Left lobe of liver (tissue), 2 donors: Measurements from ENCODE around the gene MEGF9. TPM values are rescaled to one million over a fixed set of nuclear protein-coding genes. Genes with fewer than 3 reads are reported as not detected.

ENCODE experiments used
- ATAC-seq: fragments of 200-7000 bp; cut with Tn5 transposase; one replicate; pipeline ENCODE4 v1.9.1; 2020; ENCODE audit warnings: mild to moderate bottlenecking, moderate library complexity
- DNase-seq: peaks from one replicate; pipeline ENCODE4 v3.0.0-alpha.2; 2020; ENCODE audit warnings: low spot score
- total RNA-seq: library from RNA; stranded (reverse); gene quantifications from one replicate; pipeline ENCODE4 v1.2.1, GENCODE V29; 2021
- donor health status: DM: no; HTN: no; CAD: no; lungs with moderate emphysema.
- donor health status: DM: no; HTN: yes; CAD: no.

Gene MEGF9
- total RNA-seq, 1 donor from 2014 or later = 26.4 TPM

DNA sequence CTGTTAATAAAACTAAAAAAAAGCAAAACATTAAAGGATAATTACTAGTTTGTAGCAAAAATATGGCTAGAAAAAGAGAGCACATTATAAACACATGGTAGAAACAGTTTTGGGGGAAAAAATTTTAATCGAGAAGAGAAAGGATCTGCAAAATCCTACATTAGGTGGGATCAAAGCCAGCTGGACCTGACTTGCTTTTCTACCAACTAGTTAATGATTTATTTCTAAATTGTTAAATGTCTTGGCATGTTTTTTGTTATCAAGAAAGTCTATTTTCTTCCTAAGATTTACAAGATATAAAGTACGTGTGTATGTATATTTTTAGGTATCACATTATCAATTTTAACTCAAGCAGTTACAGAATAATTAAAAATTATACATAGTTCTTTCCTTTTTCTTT lies 87.2 kb downstream of the MEGF9 start:
- DNase-seq (no peak), ATAC-seq (peak; percentile 47)

DNA sequence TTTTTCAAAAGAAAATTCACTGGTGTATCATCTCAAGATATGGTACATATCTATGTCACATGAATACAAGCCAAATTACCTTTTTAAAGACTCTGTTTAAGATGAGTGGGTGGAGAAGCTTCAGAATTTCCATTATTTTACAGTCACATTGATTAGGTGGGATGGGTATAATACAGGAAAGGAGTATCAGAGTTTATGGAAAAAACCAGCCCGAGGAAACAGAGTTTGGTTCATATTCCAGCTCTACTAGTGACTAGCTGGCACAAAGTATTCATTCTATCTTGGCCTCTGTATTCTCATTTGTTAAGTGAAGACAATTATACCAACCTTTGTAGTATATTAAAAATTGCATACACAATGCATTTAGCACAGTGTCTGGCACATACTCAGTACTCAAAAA lies 87.8 kb downstream of the MEGF9 start:
- ATAC-seq = peak; percentile 39
- DNase-seq = no peak

DNA sequence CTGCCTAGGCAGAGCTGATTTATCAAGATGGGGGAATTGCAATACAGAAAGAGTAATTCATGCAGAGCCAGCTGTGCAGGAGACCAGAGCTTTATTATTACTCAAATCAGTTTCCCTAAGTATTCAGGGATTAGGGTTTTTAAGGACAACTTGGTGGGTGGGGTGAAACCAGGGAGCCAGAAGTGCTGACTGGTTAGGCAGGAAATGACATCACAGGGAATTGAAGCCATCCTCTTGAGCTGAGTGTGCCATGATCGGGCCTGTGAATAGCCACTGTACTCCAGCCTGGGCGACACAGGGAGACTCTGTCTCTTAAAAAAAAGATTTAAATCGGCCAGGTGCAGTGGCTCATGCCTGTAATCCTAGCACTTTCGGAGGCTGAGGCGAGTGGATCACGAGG lies 89.0 kb downstream of the MEGF9 start:
- ATAC-seq (no peak), DNase-seq (no peak)

DNA sequence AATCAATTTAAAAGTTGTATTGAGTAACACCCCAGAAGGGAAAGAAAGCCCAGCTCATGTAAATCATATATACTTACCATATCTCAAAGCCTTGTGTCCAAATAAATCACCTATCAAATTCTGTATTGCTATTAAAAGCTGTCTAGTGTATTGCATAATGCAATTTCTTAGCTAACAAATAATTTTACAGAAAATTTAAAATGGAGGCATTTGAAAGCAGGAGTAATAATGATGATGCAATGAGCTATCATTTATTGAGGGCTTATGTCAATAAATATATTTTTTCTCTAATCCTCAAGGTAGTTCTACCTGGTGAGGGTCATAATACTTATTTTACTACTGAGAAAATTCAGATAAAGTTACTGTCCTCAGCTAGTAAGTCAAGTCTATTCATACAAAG lies 91.5 kb downstream of the MEGF9 start:
- DNase-seq (no peak), ATAC-seq (no peak)

DNA sequence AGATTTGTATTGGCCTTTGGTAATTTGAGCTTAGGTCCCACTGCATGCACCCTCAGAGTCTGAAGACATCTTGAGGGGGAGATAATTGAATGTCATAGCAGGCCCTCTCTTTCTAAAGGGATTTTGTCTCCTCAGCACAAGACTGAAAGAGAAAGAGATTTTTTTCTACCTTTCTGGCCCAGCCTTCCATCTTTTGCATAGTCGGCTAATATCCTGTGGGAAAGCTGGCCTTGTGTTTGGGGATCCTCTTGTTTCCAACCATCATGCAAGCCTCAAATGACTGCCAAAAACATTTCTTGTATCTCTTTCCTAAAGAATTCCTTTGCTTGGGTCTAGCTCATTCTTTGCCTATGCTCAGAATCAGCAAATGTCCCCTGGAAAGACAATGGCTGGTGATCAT lies 92.3 kb downstream of the MEGF9 start:
- ATAC-seq = no peak
- DNase-seq = no peak

DNA sequence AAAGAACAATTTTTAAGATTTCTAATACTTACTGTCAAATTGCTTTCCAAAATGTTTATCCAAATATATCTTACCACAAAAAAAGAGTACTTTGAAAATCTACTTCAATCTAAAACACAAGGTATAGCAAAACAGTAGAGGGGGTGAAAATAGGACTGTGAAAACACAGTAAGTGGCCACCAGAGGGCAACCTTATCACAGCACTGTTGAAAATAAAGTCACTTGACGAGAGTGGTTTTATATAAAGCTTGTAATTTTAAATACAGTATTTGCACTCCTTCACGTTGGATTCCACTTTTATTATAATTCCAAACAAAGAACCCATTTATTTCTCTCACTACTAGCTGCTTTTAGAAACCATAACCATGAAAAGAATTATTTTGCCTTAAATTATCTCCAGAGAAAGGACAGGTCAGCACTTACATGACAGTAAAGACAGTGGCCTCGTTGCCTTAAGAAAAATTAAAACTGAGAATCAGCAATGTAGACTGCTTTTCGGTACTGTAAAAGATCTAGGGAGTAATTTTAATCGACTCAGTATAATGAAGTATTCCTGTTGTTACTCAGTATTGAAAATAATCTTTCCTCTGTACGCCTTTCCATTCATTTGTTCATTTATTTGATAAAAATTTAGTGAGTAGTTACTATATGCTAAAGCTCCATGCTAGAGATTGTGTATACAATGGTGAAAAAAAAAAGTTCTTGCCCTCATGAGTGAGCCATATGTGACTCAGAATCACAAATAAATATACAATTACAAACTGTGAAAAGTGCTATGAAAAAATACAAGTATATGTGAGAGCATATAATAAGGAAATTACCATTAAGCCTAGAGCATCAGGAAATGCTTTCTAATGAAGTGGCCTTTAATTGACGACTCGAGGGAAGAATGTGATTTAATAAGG lies 94.3 kb downstream of the MEGF9 start:
- peak; percentile 87 for ATAC-seq
- peak; percentile 60 for DNase-seq

DNA sequence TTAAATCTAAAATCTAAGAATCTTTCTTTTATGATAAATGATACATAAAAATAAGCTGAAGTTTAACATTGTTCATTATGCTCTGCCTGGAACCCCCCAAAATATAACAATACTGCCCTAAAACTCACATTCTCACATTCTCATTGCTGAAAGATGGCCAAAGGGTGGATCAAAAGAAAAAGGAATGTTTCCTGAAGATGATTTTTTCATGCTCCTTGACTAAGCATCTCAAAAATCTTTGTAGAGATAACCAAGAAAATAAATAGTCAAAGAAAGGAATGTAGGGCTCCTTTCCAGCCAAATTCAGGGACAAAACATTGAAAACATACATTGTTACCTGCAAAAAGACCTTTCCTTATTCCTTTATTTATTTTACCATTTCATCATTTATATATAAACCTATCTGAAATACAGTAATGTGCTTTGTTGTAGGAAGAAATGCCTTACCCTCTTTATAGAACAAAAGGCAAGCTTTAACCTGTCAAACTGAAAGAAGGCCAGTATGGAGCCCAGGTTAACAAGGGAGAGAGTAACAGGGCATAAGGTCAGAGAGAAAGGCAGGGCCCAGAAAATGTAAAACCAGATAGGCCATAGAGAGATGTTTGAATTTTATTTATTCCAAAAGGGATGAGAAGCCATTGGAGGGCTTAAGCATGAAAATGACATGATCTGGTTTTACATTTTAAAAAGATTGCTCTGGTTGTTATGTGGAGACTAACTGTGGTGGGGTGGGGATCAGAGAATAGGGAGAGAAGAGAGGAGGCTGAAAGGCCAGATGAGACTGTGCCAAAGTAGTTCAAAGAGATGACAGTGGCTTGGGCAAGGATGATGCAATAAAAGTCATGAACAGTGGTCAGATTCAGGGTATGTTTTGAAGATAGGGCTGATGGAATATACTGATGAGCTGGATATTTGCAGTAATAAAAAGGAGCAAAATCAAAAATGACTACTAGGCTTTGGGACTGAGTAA lies 97.0 kb downstream of the MEGF9 start:
- DNase-seq (no peak), ATAC-seq (peak; percentile 85)

DNA sequence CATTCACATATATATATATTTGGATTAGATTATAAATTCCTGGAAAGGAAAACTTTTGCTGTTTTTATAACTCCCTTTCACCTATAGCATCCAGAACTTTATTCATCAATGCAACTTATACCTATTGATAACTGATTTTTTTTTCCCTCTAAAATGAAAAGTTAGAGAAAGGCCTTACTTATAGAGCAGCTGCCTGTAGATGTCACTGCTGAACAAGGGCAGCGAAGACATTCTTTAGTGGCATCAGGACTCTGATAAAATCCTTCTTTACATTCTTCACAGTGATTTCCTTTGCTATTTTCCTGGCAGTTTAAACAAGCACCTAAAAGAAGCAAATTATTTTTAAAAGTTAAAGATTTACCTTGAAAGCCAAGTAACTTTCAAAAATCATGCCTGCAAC lies 102.1 kb downstream of the MEGF9 start:
- DNase-seq (no peak), ATAC-seq (peak; percentile 54)

DNA sequence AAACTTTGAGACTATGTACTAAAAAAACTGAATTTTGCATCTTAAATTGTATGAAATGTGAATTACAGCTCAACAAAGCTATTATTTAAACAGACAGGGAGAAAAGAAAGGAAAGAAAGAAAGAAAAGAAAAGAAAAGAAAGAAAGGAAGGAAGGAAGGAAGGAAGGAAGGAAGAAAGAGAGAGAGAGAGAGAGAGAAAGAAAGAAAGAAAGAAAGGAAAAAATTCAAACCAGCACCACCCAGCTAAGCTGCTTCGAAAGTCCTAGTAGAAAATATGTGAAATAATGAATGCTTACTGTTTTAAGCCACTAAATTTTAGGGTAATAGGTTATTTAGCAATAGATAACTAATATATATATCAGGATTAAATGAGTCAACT lies 102.6 kb downstream of the MEGF9 start:
- no peak for DNase-seq
- no peak for ATAC-seq

DNA sequence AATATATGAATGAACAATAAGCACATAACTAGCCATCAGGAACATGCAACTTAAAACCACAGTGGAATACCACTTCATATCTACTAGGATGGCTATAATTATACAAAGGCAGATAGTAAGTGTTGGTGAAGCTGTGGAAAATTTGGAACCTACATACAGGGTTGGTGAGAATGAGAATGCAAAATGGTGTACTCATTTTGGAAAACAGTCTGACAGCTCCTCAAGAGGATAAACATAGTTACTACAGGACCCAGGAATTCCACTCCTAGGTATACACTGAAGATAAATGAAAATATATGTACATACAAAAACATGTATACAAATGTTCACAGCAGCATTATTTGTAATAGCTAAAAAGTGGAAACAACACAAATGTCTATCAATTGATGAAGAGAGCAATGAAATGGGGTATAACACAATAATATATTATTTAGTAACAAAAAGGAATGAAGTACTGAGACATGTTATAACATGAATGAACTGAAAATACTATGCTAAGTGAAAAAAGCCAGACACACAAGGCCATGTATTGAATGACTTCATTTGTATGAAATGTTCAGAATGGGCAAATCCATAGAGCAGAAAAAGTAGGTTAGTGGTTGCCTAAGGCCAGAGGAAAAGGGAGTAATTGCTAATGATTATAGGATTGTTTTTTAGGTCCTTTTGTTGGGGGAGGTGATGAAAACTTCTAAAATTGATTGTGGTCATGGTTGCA lies 103.1 kb downstream of the MEGF9 start:
- ATAC-seq = peak; percentile 58
- no peak for DNase-seq

DNA sequence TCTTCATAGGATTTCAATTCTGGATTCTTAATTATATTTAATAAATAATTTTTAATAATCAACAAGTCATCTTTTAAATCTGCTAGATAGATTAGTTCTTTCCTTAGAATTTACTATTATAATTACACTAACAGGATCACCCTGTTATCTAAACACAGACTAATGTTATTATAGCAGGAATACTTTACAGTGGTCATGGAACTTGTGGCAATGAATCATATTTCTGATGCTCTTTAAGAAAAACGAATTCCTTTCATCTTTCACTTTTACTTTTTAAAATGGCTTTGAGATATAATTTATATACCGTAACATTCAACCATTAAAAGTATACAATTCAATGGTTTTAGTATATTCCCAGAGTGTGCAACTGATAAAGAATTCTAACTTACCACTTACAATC lies 104.6 kb downstream of the MEGF9 start:
- DNase-seq (no peak), ATAC-seq (no peak)

DNA sequence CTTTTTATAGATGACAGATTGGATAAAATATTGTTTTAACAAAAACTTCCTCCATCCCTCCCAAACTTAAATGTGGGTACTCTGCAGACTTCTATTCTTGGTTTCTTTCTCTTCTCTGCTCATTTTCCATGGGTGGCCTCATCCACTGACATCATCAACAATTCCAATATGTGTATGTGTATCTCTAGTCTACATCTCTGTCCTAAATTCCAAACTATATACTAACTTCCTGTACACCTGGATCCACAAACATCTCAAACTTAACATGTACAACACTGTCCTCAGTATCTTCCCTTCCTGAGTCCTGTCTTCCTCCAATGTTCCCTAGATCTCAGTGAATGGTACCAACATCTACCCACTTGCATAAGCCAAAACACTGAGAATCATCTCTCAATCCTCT lies 105.8 kb downstream of the MEGF9 start:
- no peak for DNase-seq
- ATAC-seq = no peak

DNA sequence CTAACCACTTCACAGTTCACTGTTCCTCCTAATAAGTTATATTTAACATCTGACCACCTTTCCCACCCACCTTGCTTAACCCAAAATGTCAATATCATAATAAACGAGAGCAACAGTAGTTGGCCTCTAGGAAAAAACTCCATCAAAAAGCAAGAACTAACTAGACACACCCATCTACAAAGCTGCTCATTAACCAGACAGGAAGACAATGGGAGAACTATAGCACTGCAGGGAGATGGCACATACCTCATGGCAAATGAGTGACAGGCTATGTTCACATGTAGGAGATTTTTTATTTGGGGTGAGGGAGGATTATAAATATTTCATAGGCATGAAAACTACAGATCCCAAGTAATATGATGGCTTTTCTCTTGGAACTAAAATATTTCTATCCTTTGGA lies 110.7 kb downstream of the MEGF9 start:
- no peak for ATAC-seq

DNA sequence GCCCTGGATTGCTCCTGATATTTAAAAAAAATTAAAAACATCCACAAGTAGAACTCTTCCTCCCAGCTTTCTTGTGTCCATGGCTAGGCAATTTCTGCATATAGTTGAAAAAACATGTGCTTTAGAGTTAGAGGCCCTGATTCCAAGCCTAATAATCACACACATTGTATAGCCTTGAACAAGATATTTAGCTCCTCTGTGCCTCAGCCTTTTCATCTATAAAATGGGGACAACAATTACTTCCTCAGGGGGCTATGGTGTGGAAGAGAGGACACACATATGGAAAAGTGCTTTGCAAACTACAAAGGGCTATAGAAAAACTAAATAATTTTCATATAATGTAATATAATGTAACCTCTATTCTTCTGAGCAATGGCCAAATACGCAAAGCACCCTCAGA lies 111.3 kb downstream of the MEGF9 start:
- no peak for DNase-seq

More for the DNA sequence above, 110.7 kb downstream of the MEGF9 start:
- no peak for DNase-seq

DNA sequence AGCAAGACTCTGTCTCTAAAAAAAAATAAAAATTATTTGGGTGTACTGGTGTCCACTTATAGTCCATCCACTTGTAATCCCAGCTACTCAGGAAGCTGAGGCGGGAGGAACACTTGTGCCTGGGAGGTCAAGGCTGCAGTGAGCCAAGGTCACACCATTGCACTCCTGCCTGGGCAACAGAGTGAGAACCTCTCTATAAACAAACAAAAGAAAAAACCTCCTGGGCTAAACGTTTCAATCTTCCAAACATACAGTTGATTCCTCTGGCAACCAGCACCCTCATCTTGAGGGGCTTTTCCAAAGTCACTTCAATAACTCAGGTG lies 120.4 kb downstream of the MEGF9 start:
- ATAC-seq = no peak
- no peak for DNase-seq

More for the DNA sequence above, 111.3 kb downstream of the MEGF9 start:
- ATAC-seq = no peak

DNA sequence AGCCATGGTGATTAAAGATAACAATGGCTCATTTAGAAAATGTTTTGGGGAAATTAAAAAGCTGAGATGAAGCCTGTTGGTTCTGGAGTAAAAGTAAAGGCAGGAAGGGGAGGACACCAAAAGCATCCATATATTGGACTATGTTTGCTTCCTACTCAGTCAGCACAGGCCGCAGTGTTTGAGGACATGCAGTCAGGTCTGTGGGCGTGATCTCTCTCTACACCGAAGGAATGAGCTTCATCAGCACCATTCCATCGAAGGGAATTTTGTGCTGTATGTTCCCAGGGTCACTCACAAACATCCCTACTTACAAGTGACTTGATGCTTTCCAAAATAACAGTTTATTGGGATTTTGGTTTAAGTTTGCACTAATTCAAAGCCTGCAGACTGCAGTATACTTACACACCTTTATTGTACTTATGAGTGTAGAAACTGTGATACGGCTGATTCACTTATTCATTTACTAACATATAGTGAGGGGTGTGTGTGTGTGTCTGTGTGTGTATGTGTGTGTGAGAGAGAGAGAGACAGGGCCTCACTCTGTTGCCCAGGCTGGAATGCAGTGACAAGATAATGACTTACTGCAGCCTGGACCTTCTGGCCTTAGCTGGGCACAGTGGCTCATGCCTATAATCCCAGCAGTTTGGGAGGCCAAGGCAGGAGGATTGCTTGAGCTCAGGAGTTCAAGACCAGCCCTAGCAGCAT lies 120.9 kb downstream of the MEGF9 start:
- DNase-seq (no peak), ATAC-seq (no peak)

DNA sequence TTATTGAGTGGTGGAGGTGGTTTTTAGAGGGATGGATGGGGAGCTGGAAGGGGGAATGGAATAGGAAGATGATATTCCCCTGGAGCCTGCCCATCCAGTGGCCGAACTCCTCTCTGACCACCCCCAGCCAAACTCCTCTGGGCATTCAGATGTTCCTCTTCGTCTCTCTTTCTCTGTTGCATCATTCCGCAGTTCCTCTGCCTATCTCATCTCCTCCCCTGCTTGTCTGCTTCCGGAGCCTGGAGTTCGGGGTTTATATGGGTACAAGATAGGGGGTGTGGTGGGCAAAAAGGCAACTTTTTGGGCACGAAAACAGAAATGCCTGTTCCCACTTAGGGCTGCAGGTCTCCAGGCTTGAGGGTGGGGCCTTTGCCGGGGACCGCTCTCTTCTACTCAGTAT lies 122.1 kb downstream of the MEGF9 start:
- DNase-seq (no peak), ATAC-seq (no peak)

DNA sequence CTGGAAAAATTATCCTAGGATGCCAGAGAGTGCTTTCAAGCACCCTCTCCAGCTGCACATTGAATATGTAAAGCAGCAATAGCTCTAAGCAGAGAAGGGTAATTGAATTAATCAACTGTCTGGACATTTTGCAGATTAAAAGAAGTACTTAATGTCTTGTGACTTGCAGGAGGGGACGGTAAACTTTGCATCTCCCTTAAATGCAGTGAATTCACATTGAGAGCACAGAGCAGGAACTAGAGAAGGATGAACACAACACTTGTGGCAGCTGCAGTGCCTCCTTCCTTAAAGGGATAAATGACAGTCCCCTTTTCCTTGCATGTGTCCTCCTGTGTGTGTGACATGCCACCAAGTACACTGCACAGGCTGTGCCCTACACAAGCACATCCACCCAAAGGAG lies 126.9 kb downstream of the MEGF9 start:
- DNase-seq (no peak), ATAC-seq (no peak)

DNA sequence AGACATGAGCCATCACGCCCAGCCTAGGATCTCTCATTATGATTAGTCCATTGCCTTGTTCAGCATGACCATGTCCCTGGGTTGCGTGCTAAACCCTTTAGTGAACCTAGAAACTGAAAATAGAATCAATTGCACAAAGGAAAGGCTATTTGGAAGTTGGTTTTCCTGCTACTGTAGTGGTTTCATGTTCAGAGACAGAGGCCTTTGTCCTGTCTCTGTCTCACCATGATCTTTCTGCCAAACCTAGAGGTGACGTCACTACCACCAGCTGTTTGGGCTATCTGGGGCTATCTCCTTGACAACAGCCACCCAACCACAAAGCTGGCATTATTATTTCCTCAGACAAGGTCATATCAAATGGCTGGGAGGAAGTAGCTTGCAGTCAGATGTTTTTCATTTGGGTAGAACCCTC lies 130.3 kb downstream of the MEGF9 start:
- no peak for ATAC-seq
- no peak for DNase-seq

DNA sequence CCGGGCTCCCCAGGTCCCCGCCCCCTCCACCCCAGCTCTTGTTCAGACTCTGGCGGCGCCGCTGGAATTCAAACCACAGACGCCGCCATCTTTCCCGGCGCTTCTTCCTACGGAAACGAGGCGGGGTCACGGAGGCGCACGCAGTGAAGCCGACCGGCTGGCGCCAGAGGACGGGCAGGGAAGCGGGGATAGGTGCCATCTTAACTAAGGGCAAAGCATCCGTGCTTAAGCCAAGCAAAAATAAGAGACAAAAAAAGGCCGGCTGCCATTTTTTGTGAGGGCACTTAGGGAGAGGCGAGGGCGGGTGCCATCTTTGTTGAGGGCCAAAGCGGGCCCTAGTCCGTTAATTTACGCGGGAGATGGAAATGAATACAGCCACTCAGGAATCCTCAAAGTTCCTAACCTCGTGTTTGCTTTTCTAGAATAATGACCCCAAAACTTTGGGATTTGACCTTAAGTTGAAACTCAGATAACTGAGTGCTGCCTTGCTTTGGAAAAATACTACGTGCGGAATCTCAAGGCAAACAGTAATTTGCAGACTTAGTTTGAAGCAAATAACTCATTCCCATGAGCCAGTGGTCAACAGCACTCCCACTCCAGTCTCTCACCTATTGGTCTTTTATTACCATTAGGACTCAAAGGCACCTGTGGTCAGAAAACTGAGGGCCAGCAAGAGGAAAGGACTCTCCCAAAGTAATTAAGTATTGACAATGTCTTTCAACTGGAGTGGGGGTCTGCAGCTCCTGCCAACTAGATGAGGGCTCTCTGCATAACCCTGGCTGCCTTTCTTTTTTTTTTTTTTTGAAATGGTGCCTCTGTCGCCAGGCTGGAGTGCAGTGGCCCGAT lies 134.0 kb downstream of the MEGF9 start, which contains the start of gene CDK5RAP2:
CDK5RAP2 (minus strand) TSS at position 117 of the 846 bp plus-strand sequence. CDS start 189 bp downstream, outside the sequence.
- ATAC-seq (peak; percentile 97), DNase-seq (peak; percentile 96)
